Lung (tissue), 12 donors: ENCODE measurements around the gene SLC9C1. TPM values are rescaled to one million over a fixed set of nuclear protein-coding genes. Genes with fewer than 3 reads are reported as not detected.

Source experiments
- ATAC-seq: fragments of 200-7000 bp; cut with Tn5 transposase; one replicate; pipeline ENCODE4 v1.9.1; 2020; ENCODE audit warnings: moderate number of reproducible peaks; ENCODE audit not compliant: insufficient read depth, low FRiP score
- DNase-seq, 3 donors: peaks; one replicate each; pipeline ENCODE4 v3.0.0-alpha.2; 2013 to 2017
- H3K27ac ChIP-seq, 2 donors: one replicate each; pipeline ENCODE4 v1.5.1; 2013; ENCODE audit warnings: mild to moderate bottlenecking in 2 of 2, moderate library complexity in 2 of 2, control low read depth in 1 of 2, inconsistent platforms in 1 of 2, low read depth in 1 of 2, low read length in 1 of 2
- H3K27me3 ChIP-seq, 3 donors: one replicate each; pipeline ENCODE4 v1.5.1; 2013; ENCODE audit warnings: low read length in 2 of 3; ENCODE audit not compliant: control insufficient read depth in 3 of 3, insufficient read depth in 3 of 3
- H3K36me3 ChIP-seq, 4 donors: one replicate each; pipeline ENCODE4 v1.5.1; 2013; ENCODE audit warnings: low read length in 4 of 4, mild to moderate bottlenecking in 1 of 4, moderate library complexity in 1 of 4; ENCODE audit not compliant: control insufficient read depth in 4 of 4, insufficient read depth in 4 of 4
- H3K4me1 ChIP-seq, 5 donors: one replicate each; pipeline ENCODE4 v1.5.1; 2013; ENCODE audit warnings: low read length in 5 of 5, mild to moderate bottlenecking in 2 of 5, moderate library complexity in 1 of 5; ENCODE audit not compliant: control insufficient read depth in 5 of 5, insufficient read depth in 5 of 5
- H3K4me3 ChIP-seq: one replicate; pipeline ENCODE4 v1.5.1; 2013; ENCODE audit warnings: mild to moderate bottlenecking, control low read depth, moderate library complexity
- H3K9ac ChIP-seq, 2 donors: one replicate each; pipeline ENCODE4 v1.5.1; 2013; ENCODE audit warnings: low read length in 2 of 2, control low read depth in 1 of 2; ENCODE audit not compliant: insufficient read depth in 1 of 2
- H3K9me3 ChIP-seq, 4 donors: one replicate each; pipeline ENCODE4 v1.5.1; 2013; ENCODE audit warnings: low read length in 3 of 4, mild to moderate bottlenecking in 1 of 4, moderate library complexity in 1 of 4; ENCODE audit not compliant: control insufficient read depth in 4 of 4, insufficient read depth in 3 of 4
- WGBS, 2 donors: extraction: QIAGEN DNeasy Blood & Tissue Kit; methylation state at CpG; one replicate each; pipeline ENCODE4 v1.1.7; 2013; 5-methylcytosine and 5-hydroxymethylcytosine counted together
- polyA plus RNA-seq, 2 donors: library from polyadenylated mRNA; stranded (reverse); fragments of 200-250 nt; gene quantifications; one replicate each; pipeline ENCODE4 v1.2.1, GENCODE V29; 2013
- total RNA-seq, 2 donors: library from RNA; depleted of rRNA in 1 of 2; stranded (reverse); fragments of >200 nt in 1 of 2; gene quantifications; one replicate each; pipeline ENCODE4 v1.2.1, GENCODE V29; 2014 to 2021
- TF ChIP-seq, protein P1 (sequence below): IDR thresholded peaks from 2 replicates; pipeline ENCODE4 v1.5.1; 2012; ENCODE audit warnings: mild to moderate bottlenecking; ENCODE audit errors: control extremely low read depth, extremely low read depth
- donor health status: control.
- donor health status: control.
- donor health status: Bipolar disorder and iron deficiency.
- donor health status: healthy.
- donor health status: DM: yes; HTN: yes; CAD: no.

Gene SLC9C1
- total and polyA plus RNA-seq, 4 donors: 0.12 to 0.28 TPM; not detected in 2

GRCh38 chr3:112231727-112232126 lies 62.3 kb downstream of the SLC9C1 start:
- no peaks in the 10 kb centered on the region for H3K36me3 ChIP-seq
- 83 to 94% methylated on average over 3 of the region's 3 CpGs for WGBS, 2 donors
- no peaks in the 10 kb centered on the region for H3K9me3 ChIP-seq
- DNase-seq (no peak), ATAC-seq (no peak)
- no peak overlapping the region for H3K27ac ChIP-seq
- no peaks in the 10 kb centered on the region for H3K4me1 ChIP-seq
- no peak overlapping the region for H3K4me3 ChIP-seq
- H3K9ac ChIP-seq: no peak overlapping the region
- no peaks in the 10 kb centered on the region for H3K27me3 ChIP-seq
- TF ChIP-seq, protein P1, sequence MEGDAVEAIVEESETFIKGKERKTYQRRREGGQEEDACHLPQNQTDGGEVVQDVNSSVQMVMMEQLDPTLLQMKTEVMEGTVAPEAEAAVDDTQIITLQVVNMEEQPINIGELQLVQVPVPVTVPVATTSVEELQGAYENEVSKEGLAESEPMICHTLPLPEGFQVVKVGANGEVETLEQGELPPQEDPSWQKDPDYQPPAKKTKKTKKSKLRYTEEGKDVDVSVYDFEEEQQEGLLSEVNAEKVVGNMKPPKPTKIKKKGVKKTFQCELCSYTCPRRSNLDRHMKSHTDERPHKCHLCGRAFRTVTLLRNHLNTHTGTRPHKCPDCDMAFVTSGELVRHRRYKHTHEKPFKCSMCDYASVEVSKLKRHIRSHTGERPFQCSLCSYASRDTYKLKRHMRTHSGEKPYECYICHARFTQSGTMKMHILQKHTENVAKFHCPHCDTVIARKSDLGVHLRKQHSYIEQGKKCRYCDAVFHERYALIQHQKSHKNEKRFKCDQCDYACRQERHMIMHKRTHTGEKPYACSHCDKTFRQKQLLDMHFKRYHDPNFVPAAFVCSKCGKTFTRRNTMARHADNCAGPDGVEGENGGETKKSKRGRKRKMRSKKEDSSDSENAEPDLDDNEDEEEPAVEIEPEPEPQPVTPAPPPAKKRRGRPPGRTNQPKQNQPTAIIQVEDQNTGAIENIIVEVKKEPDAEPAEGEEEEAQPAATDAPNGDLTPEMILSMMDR: no peak

DNA sequence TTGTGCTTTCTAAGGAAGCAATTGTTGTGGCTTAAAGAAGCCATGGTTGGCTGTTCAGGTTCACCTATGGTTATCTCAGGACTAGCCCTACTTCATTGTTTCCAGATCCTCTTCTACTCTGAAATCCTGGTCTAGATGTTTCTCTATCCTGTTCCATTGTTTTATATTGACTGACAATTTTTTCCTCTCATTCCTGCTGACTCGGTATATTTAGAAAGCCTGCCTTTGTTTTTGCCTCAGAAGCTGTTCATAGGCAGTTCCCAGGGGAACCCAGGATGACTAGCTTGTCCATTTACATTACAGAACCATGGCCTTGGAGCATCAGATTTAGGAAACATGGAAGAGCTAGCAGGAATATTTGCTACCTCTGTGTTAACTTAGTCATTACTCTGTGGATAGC lies 64.0 kb downstream of the SLC9C1 start:
- Histone ChIP-seq H3K9me3 (peaks cover 0 to 10% (median 2%) of the 10 kb centered on the region in 4 donors), H3K36me3 (no peaks in the 10 kb centered on the region), H3K4me1 (no peaks in the 10 kb centered on the region), H3K9ac (no peak overlapping the region), H3K27ac (no peak overlapping the region), H3K27me3 (no peaks in the 10 kb centered on the region), H3K4me3 (no peak overlapping the region)
- DNase-seq (no peak), ATAC-seq (no peak)
- WGBS, 2 donors: 80 to 87% methylated on average over 1 of the region's 1 CpG
- TF ChIP-seq, protein P1: no peak

GRCh38 chr3:112228786-112229185 lies 65.2 kb downstream of the SLC9C1 start:
- peaks cover 0 to 10% (median 2%) of the 10 kb centered on the region in 4 donors for H3K9me3 ChIP-seq
- no peaks in the 10 kb centered on the region for H3K4me1 ChIP-seq
- TF ChIP-seq, protein P1: no peak
- no peaks in the 10 kb centered on the region for H3K36me3 ChIP-seq
- no peak overlapping the region for H3K27ac ChIP-seq
- ATAC-seq: no peak
- no peak for DNase-seq
- no peak overlapping the region for H3K9ac ChIP-seq
- no peak overlapping the region for H3K4me3 ChIP-seq
- no peaks in the 10 kb centered on the region for H3K27me3 ChIP-seq
- WGBS, 2 donors: 52 to 82% methylated on average over 1 of the region's 1 CpG

- H3K27me3 ChIP-seq: no peaks in the 10 kb centered on the region
- WGBS, 2 donors: 89 to 91% methylated on average over 3 of the region's 3 CpGs
- H3K9ac ChIP-seq: no peak overlapping the region
- H3K27ac ChIP-seq: no peak overlapping the region
- H3K4me1 ChIP-seq: no peaks in the 10 kb centered on the region
- H3K36me3 ChIP-seq: peaks cover 0 to 11% (median 0%) of the 10 kb centered on the region in 4 donors
- no peak overlapping the region for H3K4me3 ChIP-seq
- TF ChIP-seq, protein P1: no peak
- no peaks in the 10 kb centered on the region for H3K9me3 ChIP-seq
- DNase-seq (no peak), ATAC-seq (no peak)
Measured at GRCh38 chr3:112200317-112200666, 93.7 kb downstream of the SLC9C1 start.
